Measurements from ENCODE around the gene AUTS2.

- TF ChIP-seq POLR2A (IDR thresholded peaks at IDR 0.05): no peak
- TF ChIP-seq CTCF (IDR thresholded peaks at IDR 0.05): no peak
Observed at GRCh38 chr7:70031245-70031644, 433.0 kb downstream of the AUTS2 start.
